ENCODE results near the gene MYCN. TPM values are rescaled to one million over a fixed set of nuclear protein-coding genes. Genes with fewer than 3 reads are reported as not detected.

The MYCN gene
- total and polyA plus RNA-seq, 2 of the 13 experiments (the other 11 are each of a cell fraction or from before 2014, with no cell fraction given) = not detected

- Histone ChIP-seq H3K79me2 (ENCODE audit: insufficient read depth, low read length) (no peaks in the 10 kb centered on the region), H3K4me2 (ENCODE audit: low read depth, low read length) (no peak overlapping the region), H3K9ac (ENCODE audit: insufficient read depth, low read depth, low read length) (no peak overlapping the region), H4K20me1 (ENCODE audit: insufficient read depth, low read length) (no peaks in the 10 kb centered on the region), H3K27me3 (ENCODE audit: control insufficient read depth in 1 of 2, insufficient read depth in 2 of 2, low read length in 2 of 2) (0 out of 5 replicates have a peak, but pooled peaks cover 0 to 4% of the 10 kb centered on the region in 2 experiments), H3K4me1 (ENCODE audit: insufficient read depth, low read length) (no peaks in the 10 kb centered on the region), H3K27ac (ENCODE audit: extremely low read length, insufficient read depth, low read length) (no peak overlapping the region), H3K4me3 (replicated peaks in 1 of 3; ENCODE audit: insufficient read depth in 1 of 3, low read depth in 2 of 3, low read length in 3 of 3) (no peak overlapping the region), H3K9me3 (ENCODE audit: low read length) (no peaks in the 10 kb centered on the region), H2AFZ (ENCODE audit: low read length) (no peak overlapping the region), H3K36me3 (replicated peaks in 1 of 2; ENCODE audit: control insufficient read depth in 1 of 2, insufficient read depth in 2 of 2, low read length in 2 of 2) (no peaks in the 10 kb centered on the region)
- POLR2A ChIA-PET = no interaction called here
- TF ChIP-seq NFE2L2 (IDR thresholded peaks at IDR 0.05; ENCODE audit: low read length) = no peak
- TF ChIP-seq ONECUT2 (CRISPR knock-in tag; IDR thresholded peaks at IDR 0.05) = no peak
- TF ChIP-seq, protein P1, sequence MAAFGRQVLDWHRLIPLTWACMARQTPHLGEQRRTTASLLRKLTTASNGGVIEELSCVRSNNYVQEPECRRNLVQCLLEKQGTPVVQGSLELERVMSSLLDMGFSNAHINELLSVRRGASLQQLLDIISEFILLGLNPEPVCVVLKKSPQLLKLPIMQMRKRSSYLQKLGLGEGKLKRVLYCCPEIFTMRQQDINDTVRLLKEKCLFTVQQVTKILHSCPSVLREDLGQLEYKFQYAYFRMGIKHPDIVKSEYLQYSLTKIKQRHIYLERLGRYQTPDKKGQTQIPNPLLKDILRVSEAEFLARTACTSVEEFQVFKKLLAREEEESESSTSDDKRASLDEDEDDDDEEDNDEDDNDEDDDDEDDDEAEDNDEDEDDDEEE (CRISPR knock-in tag; IDR thresholded peaks at IDR 0.05) = no peak
- no peak for TF ChIP-seq POLR2A (IDR thresholded peaks at IDR 0.05; ENCODE audit: insufficient read depth in 1 of 2, low read depth in 2 of 2, low read length in 2 of 2)
- no peak for TF ChIP-seq ZNF619 (CRISPR knock-in tag; IDR thresholded peaks at IDR 0.05)
- no peak for TF ChIP-seq ZNF33A (CRISPR knock-in tag; IDR thresholded peaks at IDR 0.05; ENCODE audit: borderline replicate concordance)
- no peak for TF ChIP-seq ZNF432 (CRISPR knock-in tag; IDR thresholded peaks at IDR 0.05; ENCODE audit: borderline replicate concordance)
- TF ChIP-seq FOSL1 (CRISPR knock-in tag; IDR thresholded peaks at IDR 0.05; ENCODE audit: borderline replicate concordance) = no peak
- TF ChIP-seq NFYB (CRISPR knock-in tag; IDR thresholded peaks at IDR 0.05) = no peak
- no peak for TF ChIP-seq ZNF441 (CRISPR knock-in tag; IDR thresholded peaks at IDR 0.05; ENCODE audit: borderline replicate concordance)
- TF ChIP-seq FIP1L1 (IDR thresholded peaks at IDR 0.05; ENCODE audit: borderline replicate concordance, insufficient read depth, low read depth, low read length) = no peak
- TF ChIP-seq ZNF772 (CRISPR knock-in tag; IDR thresholded peaks at IDR 0.05) = no peak
- no peak for TF ChIP-seq ZBTB38 (CRISPR knock-in tag; IDR thresholded peaks at IDR 0.05)
- no peak for TF ChIP-seq KLF12 (CRISPR knock-in tag; IDR thresholded peaks at IDR 0.05; ENCODE audit: borderline replicate concordance)
- FAIRE-seq (no peak), ATAC-seq (no peak), DNase-seq (ENCODE audit: low spot score) (no peak)
- in situ Hi-C loops (cut with HindIII; ENCODE audit: extremely low pct_ligation_motif_present, low pct_unique_long_range_greater_than_20kb) (no loop called here), intact Hi-C loops (cut with micrococcal nuclease; ENCODE audit: unreplicated experiment) (no loop called here)
- BruUV-seq (replicated peaks) = no TSS peak
- CTCF ChIA-PET (ENCODE audit: low intra/inter-chr PET ratio, low total read pairs) = no interaction called here
- WGBS (ENCODE audit: low lambda C conversion rate) = 32% methylated on average over 4 of the region's 4 CpGs
Measured at GRCh38 chr2:15909157-15909556, 31.2 kb upstream of the MYCN start.

Data from HepG2 (cell line).